NB4 (cell line): ENCODE measurements around the gene HOTAIR.

Experiments
- DNase-seq: peaks from one replicate; pipeline ENCODE4 v3.0.0; 2010; ENCODE audit warnings: low read depth
- H3K4me3 ChIP-seq: one replicate; pipeline ENCODE4 v1.5.1; 2011; ENCODE audit warnings: mild to moderate bottlenecking, low read depth, low read length, moderate library complexity
- MYC ChIP-seq: IDR thresholded peaks from 2 replicates; pipeline ENCODE4 v1.6.1; 2011; ENCODE audit warnings: low read depth, low read length
- POLR2A ChIP-seq: IDR thresholded peaks from 2 replicates; pipeline ENCODE4 v1.6.1; 2011; ENCODE audit warnings: mild to moderate bottlenecking; ENCODE audit not compliant: insufficient read length; ENCODE audit errors: extremely low read depth
- TF ChIP-seq, protein P1 (sequence below): IDR thresholded peaks from one replicate; pipeline ENCODE4 v1.5.1; 2012; ENCODE audit warnings: low read depth, low read length
- TF ChIP-seq, protein P2 (sequence below): IDR thresholded peaks from 2 replicates; pipeline ENCODE4 v1.6.1; 2011; ENCODE audit warnings: low read depth, low read length

Gene HOTAIR

DNA sequence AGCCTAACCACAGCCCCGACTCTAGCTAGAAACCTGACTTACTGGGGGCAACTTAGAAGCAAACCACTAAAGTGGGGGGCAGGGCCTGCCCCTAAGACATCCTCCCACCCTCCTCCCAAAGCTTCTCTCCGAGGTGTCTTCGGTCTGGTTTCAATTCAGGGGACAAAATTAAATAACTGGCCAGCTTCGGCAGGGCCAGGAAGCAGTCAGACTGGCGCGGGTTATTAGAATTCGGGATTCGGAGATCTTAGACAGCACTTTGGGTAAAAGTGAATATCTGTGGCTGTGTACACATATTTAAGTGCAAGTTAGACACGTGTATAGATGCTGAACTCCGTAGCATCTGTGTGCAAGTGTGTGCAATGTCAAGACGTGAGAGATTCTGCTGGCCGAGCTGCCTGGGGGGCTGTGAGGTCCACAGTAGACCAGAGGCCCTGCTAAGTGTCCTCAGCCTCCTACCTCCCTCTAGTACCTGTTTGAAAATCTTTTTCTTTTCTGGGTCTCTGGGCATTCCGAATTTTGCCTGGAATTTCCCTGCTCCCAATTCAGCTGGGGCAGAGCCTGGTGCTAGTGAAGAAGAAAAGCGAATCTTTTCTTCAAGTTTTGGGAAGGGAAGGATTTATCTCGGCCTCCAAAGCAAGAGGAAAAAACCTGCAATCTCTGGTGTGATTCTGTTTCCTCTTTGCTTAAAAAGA lies 6.2 kb upstream of the HOTAIR start:
- no peak for DNase-seq
- no peak for TF ChIP-seq MYC
- TF ChIP-seq, protein P1, sequence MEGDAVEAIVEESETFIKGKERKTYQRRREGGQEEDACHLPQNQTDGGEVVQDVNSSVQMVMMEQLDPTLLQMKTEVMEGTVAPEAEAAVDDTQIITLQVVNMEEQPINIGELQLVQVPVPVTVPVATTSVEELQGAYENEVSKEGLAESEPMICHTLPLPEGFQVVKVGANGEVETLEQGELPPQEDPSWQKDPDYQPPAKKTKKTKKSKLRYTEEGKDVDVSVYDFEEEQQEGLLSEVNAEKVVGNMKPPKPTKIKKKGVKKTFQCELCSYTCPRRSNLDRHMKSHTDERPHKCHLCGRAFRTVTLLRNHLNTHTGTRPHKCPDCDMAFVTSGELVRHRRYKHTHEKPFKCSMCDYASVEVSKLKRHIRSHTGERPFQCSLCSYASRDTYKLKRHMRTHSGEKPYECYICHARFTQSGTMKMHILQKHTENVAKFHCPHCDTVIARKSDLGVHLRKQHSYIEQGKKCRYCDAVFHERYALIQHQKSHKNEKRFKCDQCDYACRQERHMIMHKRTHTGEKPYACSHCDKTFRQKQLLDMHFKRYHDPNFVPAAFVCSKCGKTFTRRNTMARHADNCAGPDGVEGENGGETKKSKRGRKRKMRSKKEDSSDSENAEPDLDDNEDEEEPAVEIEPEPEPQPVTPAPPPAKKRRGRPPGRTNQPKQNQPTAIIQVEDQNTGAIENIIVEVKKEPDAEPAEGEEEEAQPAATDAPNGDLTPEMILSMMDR, result no peak
- TF ChIP-seq POLR2A, result no peak
- TF ChIP-seq, protein P2, sequence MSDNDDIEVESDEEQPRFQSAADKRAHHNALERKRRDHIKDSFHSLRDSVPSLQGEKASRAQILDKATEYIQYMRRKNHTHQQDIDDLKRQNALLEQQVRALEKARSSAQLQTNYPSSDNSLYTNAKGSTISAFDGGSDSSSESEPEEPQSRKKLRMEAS, result no peak
- no peak overlapping the region for H3K4me3 ChIP-seq

DNA sequence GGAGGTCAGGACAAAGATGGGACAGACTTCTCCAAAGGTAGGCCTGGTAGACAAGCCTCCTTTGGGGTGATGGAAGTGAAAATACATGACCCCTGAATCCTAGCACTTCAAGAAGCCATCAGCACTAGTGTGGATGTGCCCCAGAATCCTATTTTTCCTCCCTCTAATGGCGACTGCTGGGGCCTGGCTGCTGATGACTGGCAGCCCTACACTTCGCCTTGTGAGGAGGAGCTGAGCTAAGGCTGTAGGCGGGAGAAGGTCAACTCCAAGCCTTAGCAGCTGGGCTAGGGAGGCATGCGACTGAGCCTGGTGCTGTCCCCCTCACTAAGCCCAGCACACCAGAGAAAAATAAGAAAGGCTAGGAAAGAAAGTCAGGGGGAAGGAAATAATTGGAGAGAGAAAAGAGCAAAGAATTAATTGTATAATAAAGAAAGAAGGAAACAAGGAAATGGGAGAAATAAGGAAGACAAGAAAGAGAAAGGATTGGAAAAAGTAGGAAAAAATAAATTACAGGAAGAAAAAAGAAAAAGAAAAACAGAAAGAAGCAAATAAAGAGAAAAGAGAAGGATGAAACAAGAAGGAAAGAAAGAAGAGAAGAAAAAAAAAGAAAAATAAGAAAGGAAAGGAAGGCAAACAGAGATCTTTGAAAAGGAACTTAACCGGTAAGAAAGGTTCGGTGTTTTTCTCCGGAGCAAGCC lies 5.5 kb upstream of the HOTAIR start:
- no peak for DNase-seq
- TF ChIP-seq, protein P1, result no peak
- TF ChIP-seq MYC (no peak), POLR2A (no peak)
- TF ChIP-seq, protein P2, result no peak
- H3K4me3 ChIP-seq, result no peak overlapping the region

DNA sequence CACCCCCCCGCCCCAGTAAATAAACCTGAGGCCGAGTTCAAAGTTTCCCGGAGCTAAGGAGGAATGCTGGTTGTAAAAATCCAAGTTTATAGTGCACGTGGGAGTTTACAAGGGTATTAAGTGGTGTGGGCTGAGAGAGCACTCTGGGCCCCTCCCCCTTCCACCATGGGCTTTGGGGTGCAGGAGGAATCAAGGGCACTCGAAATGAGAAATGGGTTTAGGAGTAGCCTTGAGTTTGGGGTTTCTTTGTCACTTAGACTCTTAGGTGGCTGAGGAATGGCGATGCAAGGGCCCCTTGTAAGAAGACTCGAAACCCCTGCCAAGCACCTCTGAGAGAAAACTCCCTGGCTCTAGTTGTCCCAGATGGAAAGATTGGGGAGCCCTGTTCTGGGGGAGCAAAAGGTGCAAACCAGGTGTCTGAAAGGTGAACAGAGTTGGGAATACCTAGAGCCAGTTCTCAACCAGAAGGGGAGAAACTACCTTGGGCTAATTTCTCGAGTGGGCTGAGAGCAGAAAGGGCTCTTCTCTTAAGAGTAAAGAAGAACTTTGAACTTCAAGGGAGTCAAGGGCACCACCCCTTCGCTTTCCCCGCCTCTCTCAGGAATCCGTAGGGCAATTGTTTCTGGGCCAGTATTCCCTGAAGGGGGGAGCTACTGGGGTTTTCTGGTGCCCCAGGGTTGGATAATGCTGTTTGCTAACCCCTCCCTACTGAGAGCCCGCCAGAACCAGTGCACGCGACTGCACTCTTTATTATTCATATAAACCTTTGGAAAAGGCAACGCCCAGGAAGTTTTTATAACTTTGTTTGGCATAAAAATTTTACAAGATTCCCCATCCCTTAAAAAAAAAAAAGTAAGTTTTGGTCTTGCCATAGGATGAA lies 4.0 kb upstream of the HOTAIR start:
- no peak overlapping the region for H3K4me3 ChIP-seq
- TF ChIP-seq, protein P1, result no peak
- TF ChIP-seq MYC (no peak), POLR2A (no peak)
- TF ChIP-seq, protein P2, result no peak
- DNase-seq, result no peak

DNA sequence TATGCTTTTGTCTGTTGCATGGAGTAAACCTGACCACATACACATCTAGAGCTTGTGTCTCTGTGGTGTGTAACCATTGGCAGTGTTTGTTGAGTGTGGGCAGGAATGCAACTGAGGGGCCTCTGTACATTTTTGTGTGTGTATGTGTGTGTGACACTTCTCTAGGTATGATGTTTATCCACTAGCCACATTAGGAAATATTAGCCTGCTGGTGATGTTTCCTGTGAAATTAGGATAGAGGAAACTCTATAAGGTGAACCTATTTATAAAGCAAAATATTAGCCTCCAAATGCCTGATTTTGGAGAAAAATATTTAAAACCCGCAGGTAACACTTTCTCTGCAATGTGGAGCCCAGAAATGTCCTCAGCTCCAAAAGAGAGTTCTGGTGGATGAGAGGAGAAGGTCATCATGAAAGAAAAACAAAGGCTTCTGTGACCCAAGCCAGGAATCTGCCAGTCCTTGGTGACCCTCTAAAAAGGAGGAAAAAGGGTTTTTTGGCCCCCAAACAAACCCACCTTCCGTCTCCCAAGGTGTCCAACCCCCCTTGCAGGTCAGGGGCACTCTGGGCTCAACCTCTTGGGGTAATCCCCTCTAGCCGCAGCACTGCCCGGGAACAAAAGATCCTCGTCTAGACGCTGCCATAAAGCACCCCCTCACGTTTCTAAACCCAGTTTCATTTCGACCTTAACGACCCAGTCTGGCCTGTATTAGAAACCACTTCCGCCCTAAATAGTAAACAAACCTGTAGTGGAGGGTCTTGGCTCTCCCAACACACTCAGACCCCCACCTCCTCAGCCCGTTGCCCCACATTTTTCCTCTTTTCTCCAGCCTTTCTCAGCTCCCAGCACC lies 3.1 kb upstream of the HOTAIR start:
- TF ChIP-seq POLR2A, result no peak
- TF ChIP-seq, protein P2, result no peak
- TF ChIP-seq, protein P1, result no peak
- no peak for TF ChIP-seq MYC
- DNase-seq, result no peak
- H3K4me3 ChIP-seq, result no peak overlapping the region
